Neuronal stem cell (in vitro differentiated cells): ENCODE measurements around the gene ZIC4.

ENCODE experiments used
- DNase-seq: peaks from one replicate; pipeline ENCODE4 v3.0.0-alpha.2; 2013; ENCODE audit warnings: low spot score
- H2AFZ ChIP-seq: one replicate; pipeline ENCODE4 v1.6.1; 2013; ENCODE audit warnings: mild to moderate bottlenecking, low read length, inconsistent platforms
- H2AK5ac ChIP-seq: 2 replicates; pipeline ENCODE4 v1.6.1; 2013; ENCODE audit warnings: low read depth, mild to moderate bottlenecking, inconsistent platforms, low read length, moderate library complexity, mixed read lengths
- H2BK120ac ChIP-seq: 2 replicates; pipeline ENCODE4 v1.6.1; 2013; ENCODE audit warnings: low read depth, mild to moderate bottlenecking, inconsistent platforms, low read length, moderate library complexity, mixed read lengths
- H2BK12ac ChIP-seq: one replicate; pipeline ENCODE4 v1.6.1; 2013; ENCODE audit warnings: low read length, inconsistent platforms
- H2BK15ac ChIP-seq: 2 replicates; pipeline ENCODE4 v1.6.1; 2013; ENCODE audit warnings: mild to moderate bottlenecking, low read length, inconsistent platforms, mixed read lengths
- H2BK5ac ChIP-seq: one replicate; pipeline ENCODE4 v1.6.1; 2013; ENCODE audit warnings: inconsistent platforms, mild to moderate bottlenecking, low read length, moderate library complexity
- H3K14ac ChIP-seq: one replicate; pipeline ENCODE4 v1.6.1; 2013; ENCODE audit warnings: low read length, inconsistent platforms
- H3K18ac ChIP-seq: 2 replicates; pipeline ENCODE4 v1.6.1; 2013; ENCODE audit warnings: low read length, inconsistent platforms
- H3K23ac ChIP-seq: 2 replicates; pipeline ENCODE4 v1.6.1; 2013; ENCODE audit warnings: low read depth, mild to moderate bottlenecking, mixed read lengths, low read length, inconsistent platforms; ENCODE audit not compliant: poor library complexity
- H3K27ac ChIP-seq: replicated peaks from 3 replicates; pipeline ENCODE4 v1.5.1; 2013; ENCODE audit warnings: low read length, inconsistent platforms
- H3K27me3 ChIP-seq, 3 experiments: 2 replicates each; pipeline ENCODE4 v1.6.1; 2013; ENCODE audit warnings: low read length in 3 of 3, mild to moderate bottlenecking in 2 of 3, inconsistent platforms in 1 of 3, low read depth in 1 of 3, mixed read lengths in 1 of 3, moderate library complexity in 1 of 3; ENCODE audit not compliant: control insufficient read depth in 3 of 3, insufficient read depth in 3 of 3
- H3K36me3 ChIP-seq, 2 donors: replicated peaks in 1 of 2; 2 replicates each; pipeline ENCODE4 v1.6.1; 2013; ENCODE audit warnings: low read length in 2 of 2; ENCODE audit not compliant: control insufficient read depth in 2 of 2, insufficient read depth in 2 of 2
- H3K4ac ChIP-seq: 2 replicates; pipeline ENCODE4 v1.6.1; 2013; ENCODE audit warnings: inconsistent platforms, mild to moderate bottlenecking, low read length, moderate library complexity
- H3K4me1 ChIP-seq, 2 donors: 1 replicate in 1 of 2; 2 replicates in 1 of 2; pipeline ENCODE4 v1.6.1; 2013; ENCODE audit warnings: low read length in 2 of 2, low read depth in 1 of 2; ENCODE audit not compliant: control insufficient read depth in 2 of 2, insufficient read depth in 1 of 2
- H3K4me2 ChIP-seq: one replicate; pipeline ENCODE4 v1.6.1; 2013; ENCODE audit warnings: mild to moderate bottlenecking, low read length, inconsistent platforms; ENCODE audit not compliant: insufficient read depth, poor library complexity, severe bottlenecking
- H3K4me3 ChIP-seq, 2 donors: 2 replicates each; pipeline ENCODE4 v1.5.1; 2013; ENCODE audit warnings: low read length in 2 of 2, mild to moderate bottlenecking in 2 of 2, inconsistent platforms in 1 of 2, moderate library complexity in 1 of 2
- H3K79me1 ChIP-seq: one replicate; pipeline ENCODE4 v1.6.1; 2013; ENCODE audit warnings: low read depth, mild to moderate bottlenecking, inconsistent platforms, low read length, moderate library complexity
- H3K9ac ChIP-seq: one replicate; pipeline ENCODE4 v1.6.1; 2013; ENCODE audit warnings: mild to moderate bottlenecking, low read depth, low read length, inconsistent platforms; ENCODE audit not compliant: poor library complexity
- H3K9me3 ChIP-seq, 2 donors: replicated peaks in 1 of 2; 2 replicates each; pipeline versions ENCODE3 to v1.6.1; 2013; ENCODE audit warnings: low read length in 2 of 2, mild to moderate bottlenecking in 2 of 2, inconsistent platforms in 1 of 2, low read depth in 1 of 2, mixed read lengths in 1 of 2, moderate library complexity in 1 of 2; ENCODE audit not compliant: control insufficient read depth in 2 of 2, insufficient read depth in 1 of 2
- H4K8ac ChIP-seq: one replicate; pipeline ENCODE4 v1.6.1; 2013; ENCODE audit warnings: low read depth, mild to moderate bottlenecking, inconsistent platforms, low read length, moderate library complexity
- H4K91ac ChIP-seq: one replicate; pipeline ENCODE4 v1.6.1; 2013; ENCODE audit warnings: low read length, low read depth, mild to moderate bottlenecking, inconsistent platforms; ENCODE audit not compliant: poor library complexity
- WGBS, 2 donors: extraction: QIAGEN DNeasy Blood & Tissue Kit; methylation state at CpG; one replicate each; pipeline ENCODE4 v1.1.7; 2013; ENCODE audit warnings: missing lambda C conversion rate in 2 of 2, mixed read lengths in 1 of 2; ENCODE audit not compliant: insufficient read length in 2 of 2, insufficient replicate concordance in 1 of 2; ENCODE audit errors: extremely low coverage in 2 of 2; 5-methylcytosine and 5-hydroxymethylcytosine counted together

Gene ZIC4

GRCh38 chr3:147359177-147360050, 46.9 kb downstream of the ZIC4 start:
- no peaks in the 10 kb centered on the region for H3K36me3 ChIP-seq
- H3K4ac ChIP-seq: no peak overlapping the region
- H3K18ac ChIP-seq: peak overlapping the region; percentile 45
- H2AFZ ChIP-seq: peak overlapping the region; percentile 62
- H3K23ac ChIP-seq: no peak overlapping the region
- DNase-seq: no peak
- no peak overlapping the region for H2BK120ac ChIP-seq
- H2BK5ac ChIP-seq: peak overlapping the region; percentile 31
- no peak overlapping the region for H4K91ac ChIP-seq
- peaks cover 0 to 92% (median 58%) of the 10 kb centered on the region in 3 experiments for H3K27me3 ChIP-seq
- no CpG with 5 or more reads among the region's 45 CpGs for WGBS, 2 donors
- H3K27ac ChIP-seq: no peak overlapping the region
- peak overlapping the region; percentile 55 for H2BK15ac ChIP-seq
- H3K9ac ChIP-seq: no peak overlapping the region
- peak overlapping the region in 1 of 2 donors; percentile 32 for H3K4me3 ChIP-seq
- peaks cover 22% of the 10 kb centered on the region in 2 donors for H3K4me1 ChIP-seq
- no peak overlapping the region for H2AK5ac ChIP-seq
- no peak overlapping the region for H4K8ac ChIP-seq
- peaks cover 2 to 20% of the 10 kb centered on the region in 2 donors for H3K9me3 ChIP-seq
- no peak overlapping the region for H2BK12ac ChIP-seq
- H3K14ac ChIP-seq: no peak overlapping the region
- H3K4me2 ChIP-seq: peak overlapping the region; percentile 56
- H3K79me1 ChIP-seq: no peaks in the 10 kb centered on the region

GRCh38 chr3:147358144-147358992, 48.0 kb downstream of the ZIC4 start:
- Histone ChIP-seq H3K9me3 (peaks cover 2 to 20% of the 10 kb centered on the region in 2 donors), H2BK12ac (no peak overlapping the region), H2BK15ac (no peak overlapping the region), H3K27ac (no peak overlapping the region), H2BK5ac (no peak overlapping the region), H3K4ac (no peak overlapping the region), H3K79me1 (no peaks in the 10 kb centered on the region), H3K27me3 (peaks cover 0 to 92% (median 56%) of the 10 kb centered on the region in 3 experiments), H4K8ac (no peak overlapping the region), H4K91ac (no peak overlapping the region), H3K4me1 (peaks cover 22 to 23% of the 10 kb centered on the region in 2 donors), H2BK120ac (no peak overlapping the region), H3K14ac (no peak overlapping the region), H3K36me3 (no peaks in the 10 kb centered on the region), H3K4me2 (no peak overlapping the region), H3K9ac (no peak overlapping the region), H3K4me3 (no peak overlapping the region), H2AK5ac (no peak overlapping the region), H3K18ac (peak overlapping the region; percentile 46), H2AFZ (no peak overlapping the region), H3K23ac (no peak overlapping the region)
- no peak for DNase-seq
- no CpG with 5 or more reads among the region's 9 CpGs for WGBS, 2 donors

GRCh38 chr3:147356909-147357900, 49.1 kb downstream of the ZIC4 start:
- Histone ChIP-seq H4K8ac (no peak overlapping the region), H3K36me3 (no peaks in the 10 kb centered on the region), H4K91ac (no peak overlapping the region), H3K4me2 (no peak overlapping the region), H3K9me3 (peaks cover 2 to 20% of the 10 kb centered on the region in 2 donors), H2BK120ac (no peak overlapping the region), H3K27ac (no peak overlapping the region), H3K4me1 (peaks cover 22 to 23% of the 10 kb centered on the region in 2 donors), H3K27me3 (peaks cover 0 to 92% (median 56%) of the 10 kb centered on the region in 3 experiments), H2BK15ac (no peak overlapping the region), H2BK12ac (no peak overlapping the region), H3K4ac (no peak overlapping the region), H3K18ac (no peak overlapping the region), H2AFZ (no peak overlapping the region), H3K14ac (no peak overlapping the region), H3K9ac (no peak overlapping the region), H2AK5ac (no peak overlapping the region), H3K79me1 (no peaks in the 10 kb centered on the region), H3K23ac (no peak overlapping the region), H2BK5ac (no peak overlapping the region), H3K4me3 (no peak overlapping the region)
- WGBS, 2 donors: no CpG with 5 or more reads among the region's 29 CpGs
- no peak for DNase-seq
